K562 (cell line): ENCODE measurements around the gene STEAP1B. TPM values are rescaled to one million over a fixed set of nuclear protein-coding genes. Genes with fewer than 3 reads are reported as not detected.

ENCODE experiments used
- ATAC-seq: fragments of 200-7000 bp; cut with Tn5 transposase; 3 replicates; pipeline ENCODE4 v1.9.1; 2020; ENCODE audit warnings: moderate library complexity
- BruUV-seq: library from RNA; stranded (reverse); fragments of 400-500 nt; replicated peaks from 2 replicates; lab custom pipeline; 2021; lab: Mats Ljungman, UMichigan
- CTCF ChIA-PET: fragments of 300-600 bp; formaldehyde crosslinking; extraction: SDS; loops from one replicate; lab custom pipeline; 2021; ENCODE audit warnings: low intra/inter-chr PET ratio; lab: Yijun Ruan, JAX
- POLR2A ChIA-PET: fragments of 300-600, 350-650 bp; sonication (Branson Sonifier 250); formaldehyde crosslinking; extraction: SDS; loops from one replicate; lab custom pipeline; 2021; ENCODE audit warnings: antibody characterized with exemption, inconsistent platforms; lab: Yijun Ruan, JAX
- DNase-seq, 4 experiments: peaks; one replicate each; pipeline versions ENCODE4 v3.0.0 to v3.0.0-alpha.2; 2011 to 2018; ENCODE audit warnings: low spot score in 3 of 4, mixed read lengths in 3 of 4; ENCODE audit errors: extremely low read depth in 1 of 4
- FAIRE-seq: peaks from 2 replicates; lab custom pipeline; 2011; peaks lifted over from hg19 to GRCh38; lab: Jason Lieb, UNC
- H2AFZ ChIP-seq: 2 replicates; pipeline ENCODE4 v1.6.0; 2011; ENCODE audit warnings: low read depth, low read length, control low read depth, inconsistent platforms
- H3K27ac ChIP-seq: fragments of 200-600 bp; 3 replicates; pipeline ENCODE4 v1.8.0; 2011; ENCODE audit warnings: low read depth, mild to moderate bottlenecking, control low read depth, inconsistent platforms, low read length, moderate library complexity, mixed read lengths; ENCODE audit errors: extremely low read depth
- H3K27me3 ChIP-seq, 2 experiments: fragments of 300-600 bp in 1 of 2; 2 replicates in 1 of 2; 3 replicates in 1 of 2; pipeline versions ENCODE4 v1.6.0 to v1.8.0; 2011; ENCODE audit warnings: inconsistent platforms in 2 of 2, low read length in 2 of 2, mild to moderate bottlenecking in 1 of 2, mixed read lengths in 1 of 2, moderate library complexity in 1 of 2; ENCODE audit not compliant: control insufficient read depth in 2 of 2, insufficient read depth in 2 of 2
- H3K36me3 ChIP-seq: fragments of 300-600 bp; 3 replicates; pipeline ENCODE4 v1.8.0; 2011; ENCODE audit warnings: mild to moderate bottlenecking, low read length, inconsistent platforms; ENCODE audit not compliant: control insufficient read depth, insufficient read depth
- H3K4me1 ChIP-seq, 2 experiments: fragments of 200-600 bp in 1 of 2; replicated peaks in 1 of 2; 2 replicates in 1 of 2; 3 replicates in 1 of 2; pipeline versions ENCODE4 v1.5.1 to v1.8.0; 2011; ENCODE audit warnings: inconsistent platforms in 2 of 2, low read length in 2 of 2, mild to moderate bottlenecking in 1 of 2, mixed read lengths in 1 of 2, moderate library complexity in 1 of 2; ENCODE audit not compliant: control insufficient read depth in 2 of 2, insufficient read depth in 2 of 2
- H3K4me2 ChIP-seq: 2 replicates; pipeline ENCODE4 v1.6.1; 2011; ENCODE audit warnings: low read length, control low read depth, inconsistent platforms, mixed read lengths; ENCODE audit not compliant: insufficient read depth
- H3K4me3 ChIP-seq: fragments of 200-600 bp; sonication (generic), shearing (Covaris generic); 2 replicates; pipeline ENCODE4 v1.5.1; 2016; ENCODE audit warnings: control low read depth, inconsistent platforms
- H3K79me2 ChIP-seq: fragments of 200-600 bp; 3 replicates; pipeline ENCODE4 v1.8.0; 2011; ENCODE audit warnings: low read length, inconsistent platforms; ENCODE audit not compliant: control insufficient read depth, insufficient read depth
- H3K9ac ChIP-seq, 2 experiments: 2 replicates each; pipeline versions ENCODE4 v1.6.0 to v1.6.1; 2011; ENCODE audit warnings: low read depth in 2 of 2, low read length in 2 of 2, control low read depth in 1 of 2, inconsistent platforms in 1 of 2, mild to moderate bottlenecking in 1 of 2, mixed read lengths in 1 of 2; ENCODE audit not compliant: insufficient read depth in 1 of 2
- H3K9me1 ChIP-seq: one replicate; pipeline ENCODE4 v1.6.0; 2011; ENCODE audit warnings: inconsistent platforms, mild to moderate bottlenecking, low read length, moderate library complexity; ENCODE audit not compliant: control insufficient read depth, insufficient read depth
- H3K9me3 ChIP-seq: replicated peaks from 2 replicates; pipeline ENCODE4 v1.5.1; 2011; ENCODE audit warnings: low read depth, low read length, inconsistent platforms; ENCODE audit not compliant: control insufficient read depth, insufficient read depth
- H4K20me1 ChIP-seq: replicated peaks from 2 replicates; pipeline ENCODE4 v1.6.1; 2011; ENCODE audit warnings: low read length, inconsistent platforms, mixed read lengths; ENCODE audit not compliant: control insufficient read depth, insufficient read depth
- NR1H2 ChIP-seq: sonication (generic); formaldehyde crosslinking; IDR thresholded peaks from 2 replicates; pipeline ENCODE4 v1.4.0; 2020; ENCODE audit warnings: mild to moderate bottlenecking, missing genetic modification reagents
- SFPQ ChIP-seq: fragments of 200-400 bp; formaldehyde crosslinking; IDR thresholded peaks from 2 replicates; pipeline ENCODE4 v1.6.1; 2017; ENCODE audit warnings: mild to moderate bottlenecking, low read depth, low read length, moderate library complexity
- ZNF146 ChIP-seq: IDR thresholded peaks from one replicate; pipeline ENCODE4 v1.6.1; 2018; ENCODE audit warnings: missing compliant biosample characterization; ENCODE audit not compliant: unreplicated experiment
- WGBS: fragments of 100-300 bp; shearing (Covaris generic); methylation state at CpG from one replicate; pipeline ENCODE4 v1.1.6; 2016; ENCODE audit warnings: low coverage, mixed read lengths; ENCODE audit not compliant: insufficient coverage; ENCODE audit errors: missing lambda C conversion rate; 5-methylcytosine and 5-hydroxymethylcytosine counted together
- in situ Hi-C: fragments of 300-500 bp; cut with MboI; formaldehyde crosslinking; loops from 4 replicates; pipeline ENCODE4 v1.15.0; 2018; ENCODE audit warnings: inconsistent platforms, mixed read lengths
- intact Hi-C: fragments of 100-400 bp; cut with micrococcal nuclease; formaldehyde crosslinking; loops from 2 replicates; pipeline ENCODE4 v1.14.2; 2022
- polyA plus RNA-seq, 8 experiments: library from polyadenylated mRNA; depleted of rRNA in 4 of 8; stranded (reverse) in 5 of 8; unstranded in 3 of 8; fragments of >200 nt; fragmentation: Nextera tagmentation in 2 of 8; fragmentation: Illumina TruSeq in 1 of 8; extraction: Ambion mirVana in 2 of 8; extraction: Trizol in 1 of 8; gene quantifications; 2 replicates each; pipeline versions ENCODE4 v1.2.1 to v1.2.3, GENCODE V29; 2011 to 2014; ENCODE audit warnings: inconsistent platforms in 1 of 8, missing spikeins in 1 of 8
- total RNA-seq, 7 experiments: library from RNA; depleted of rRNA in 6 of 7; stranded (reverse); fragments of >200 nt in 6 of 7; fragmentation: Illumina TruSeq in 2 of 7; extraction: Trizol in 2 of 7; gene quantifications; 2 replicates each; pipeline versions ENCODE4 v1.2.1 to v1.2.3, GENCODE V29; 2011 to 2021; ENCODE audit warnings: low replicate concordance in 1 of 7
- TF ChIP-seq, protein P1 (sequence below), 2 experiments: fragments of 250-450 bp in 1 of 2; fragments of 450-650 bp in 1 of 2; sonication (Bioruptor Pico) in 1 of 2; IDR thresholded peaks; 2 replicates each; pipeline versions ENCODE4 v1.6.1 to v1.8.0; 2016 to 2021; ENCODE audit warnings: mild to moderate bottlenecking in 2 of 2, moderate library complexity in 2 of 2, missing compliant biosample characterization in 1 of 2, missing genetic modification characterization in 1 of 2

Gene STEAP1B
- total and polyA plus RNA-seq, 9 of the 15 experiments (the other 6 are each of a cell fraction or from before 2014, with no cell fraction given) = 20.0 to 38.5 (median 30.6) TPM

DNA sequence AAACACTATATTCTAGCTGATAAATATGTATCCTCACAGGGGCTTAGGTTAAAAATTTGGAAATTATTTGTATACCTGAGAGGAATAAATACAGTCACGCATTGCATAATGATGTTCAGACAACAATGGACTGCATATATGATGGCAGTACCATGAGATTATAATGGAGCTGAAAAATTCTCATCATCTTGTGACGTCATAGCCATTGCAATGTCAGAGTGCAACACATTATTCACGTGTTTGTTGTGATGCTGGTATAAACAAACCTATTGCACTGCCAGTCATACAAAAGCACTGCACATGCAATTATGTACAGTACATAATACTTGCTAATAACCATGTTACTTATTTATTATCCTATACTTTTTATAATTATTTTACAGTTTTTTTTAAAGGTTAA lies 31.4 kb downstream of the STEAP1B start:
- ChIA-PET POLR2A (interaction anchor here (0.8 kb wide), 1 partner anchor 12 kb away, joined by 4 read pairs; no protein-coding TSS in a partner anchor), CTCF (no interaction called here)
- in situ Hi-C loops = no loop called here
- intact Hi-C loops = no loop called here
- H3K9ac ChIP-seq = no peak overlapping the region
- no peaks in the 10 kb centered on the region for H3K9me1 ChIP-seq
- no peak for TF ChIP-seq NR1H2
- TF ChIP-seq, protein P1, sequence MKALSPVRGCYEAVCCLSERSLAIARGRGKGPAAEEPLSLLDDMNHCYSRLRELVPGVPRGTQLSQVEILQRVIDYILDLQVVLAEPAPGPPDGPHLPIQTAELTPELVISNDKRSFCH (CRISPR knock-in tag; IDR thresholded peaks at IDR 0.05) = no peak
- TF ChIP-seq, protein P1 (tag; IDR thresholded peaks at IDR 0.05) = no peak
- H2AFZ ChIP-seq = no peak overlapping the region
- no peaks in the 10 kb centered on the region for H4K20me1 ChIP-seq
- DNase-seq (no peak), FAIRE-seq (no peak), ATAC-seq (no peak)
- H3K4me3 ChIP-seq = no peak overlapping the region
- H3K27ac ChIP-seq = no peak overlapping the region
- H3K36me3 ChIP-seq = peaks cover 13% of the 10 kb centered on the region; the same call in 2 of the 3 replicates
- H3K4me1 ChIP-seq = no peaks in the 10 kb centered on the region
- no peaks in the 10 kb centered on the region for H3K27me3 ChIP-seq
- no TSS peak for BruUV-seq
- H3K79me2 ChIP-seq = no peaks in the 10 kb centered on the region
- 84% methylated on average over 3 of the region's 3 CpGs for WGBS
- no peaks in the 10 kb centered on the region for H3K9me3 ChIP-seq
- H3K4me2 ChIP-seq = no peak overlapping the region

DNA sequence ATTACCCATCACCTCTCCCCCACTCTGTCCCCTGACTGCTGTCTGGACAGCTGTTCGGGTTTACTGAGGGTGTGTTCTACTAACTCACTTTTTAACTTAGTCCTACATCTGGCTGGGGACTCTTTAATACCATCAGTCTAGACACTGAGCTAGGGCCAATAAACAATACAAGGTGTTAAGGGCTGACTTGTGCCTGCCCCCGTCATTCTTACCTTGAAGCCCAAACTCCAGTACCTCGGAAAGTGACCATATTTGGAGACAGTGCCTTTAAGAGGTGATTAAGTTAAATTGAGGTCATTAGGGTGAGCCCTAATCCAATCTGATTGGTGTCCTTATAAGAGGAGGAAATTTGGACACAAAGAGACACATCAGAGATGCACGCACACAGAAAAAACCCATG lies 35.7 kb downstream of the STEAP1B start:
- Histone ChIP-seq H3K9ac (no peak overlapping the region), H3K79me2 (no peaks in the 10 kb centered on the region), H3K27me3 (no peaks in the 10 kb centered on the region), H3K4me1 (no peaks in the 10 kb centered on the region), H3K27ac (no peak overlapping the region), H4K20me1 (no peaks in the 10 kb centered on the region), H2AFZ (no peak overlapping the region), H3K9me1 (no peaks in the 10 kb centered on the region), H3K9me3 (no peaks in the 10 kb centered on the region), H3K36me3 (peaks cover 2% of the 10 kb centered on the region; the same call in 1 of the 3 replicates), H3K4me3 (no peak overlapping the region), H3K4me2 (no peak overlapping the region)
- DNase-seq (no peak), FAIRE-seq (no peak), ATAC-seq (no peak)
- POLR2A ChIA-PET = no interaction called here
- WGBS = 71% methylated on average over 4 of the region's 4 CpGs
- BruUV-seq = no TSS peak
- intact Hi-C loops (no loop called here), in situ Hi-C loops (no loop called here)
- CTCF ChIA-PET = no interaction called here
- TF ChIP-seq SFPQ (no peak), ZNF146 (CRISPR knock-in tag) (no peak)
